ENCODE measurements around the gene SMARCA4.
"Not testable (repeated sequence)": the region's sequence is repeated elsewhere in the genome, so short reads cannot be mapped to it uniquely, and the experiment has no call there.

Gene SMARCA4

GRCh38 chr19:10928563-10929401 lies 32.0 kb upstream of the SMARCA4 start, which contains the start of the genes TIMM29 and YIPF2:
TIMM29 (plus strand) TSS chr19:10928811; CDS start chr19:10928823, 12 bp downstream.
YIPF2 (minus strand) TSS chr19:10928639; CDS start chr19:10928410, 229 bp downstream.
- DNase-seq (ENCODE audit: low spot score) = peak; percentile 96
- FAIRE-seq = peak; percentile 51

GRCh38 chr19:10929402-10929794 lies 31.4 kb upstream of the SMARCA4 start:
- FAIRE-seq (no peak), DNase-seq (ENCODE audit: low spot score) (no peak)

DNA sequence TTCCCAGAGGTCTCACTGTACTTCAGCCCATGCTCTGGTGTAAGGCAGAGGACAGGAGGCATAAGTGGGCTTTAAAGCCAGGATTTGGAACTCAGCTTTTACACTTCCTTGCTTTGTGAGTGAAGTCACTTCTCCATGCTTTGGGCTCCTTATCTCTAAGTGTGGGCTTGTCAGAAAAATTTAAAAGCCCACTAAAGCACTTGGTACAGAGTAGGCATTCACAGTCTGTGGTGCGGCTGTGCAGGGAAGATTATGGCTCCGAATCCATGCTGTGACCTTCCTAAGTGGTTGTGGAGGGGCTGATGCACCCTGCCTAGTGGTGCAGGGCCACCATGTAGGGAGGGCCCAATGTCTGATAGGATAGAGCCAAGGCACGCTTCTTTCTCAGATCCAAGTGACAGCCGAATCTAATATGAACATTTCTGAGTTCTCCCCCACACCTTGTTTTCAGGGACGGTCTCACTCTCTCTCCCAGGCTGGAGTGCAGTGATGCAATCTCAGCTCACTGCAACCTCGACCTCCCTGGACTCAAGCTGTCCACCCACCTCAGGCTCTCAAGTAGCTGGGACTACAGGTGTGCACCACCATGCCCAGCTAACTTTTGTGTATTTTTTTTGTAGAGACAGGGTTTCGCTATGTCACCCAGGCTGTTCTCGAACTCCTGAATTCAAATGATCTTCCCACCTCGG lies 25.3 kb upstream of the SMARCA4 start:
- FAIRE-seq = no peak
- no peak for DNase-seq (ENCODE audit: low spot score)

- FAIRE-seq (no peak), DNase-seq (ENCODE audit: low spot score) (peak; percentile 52)
Observed at GRCh38 chr19:10936661-10937084, 24.2 kb upstream of the SMARCA4 start.

- not testable (repeated sequence) for DNase-seq (ENCODE audit: low spot score); FAIRE-seq
Observed at GRCh38 chr19:10941649-10942048, 19.2 kb upstream of the SMARCA4 start.

DNA sequence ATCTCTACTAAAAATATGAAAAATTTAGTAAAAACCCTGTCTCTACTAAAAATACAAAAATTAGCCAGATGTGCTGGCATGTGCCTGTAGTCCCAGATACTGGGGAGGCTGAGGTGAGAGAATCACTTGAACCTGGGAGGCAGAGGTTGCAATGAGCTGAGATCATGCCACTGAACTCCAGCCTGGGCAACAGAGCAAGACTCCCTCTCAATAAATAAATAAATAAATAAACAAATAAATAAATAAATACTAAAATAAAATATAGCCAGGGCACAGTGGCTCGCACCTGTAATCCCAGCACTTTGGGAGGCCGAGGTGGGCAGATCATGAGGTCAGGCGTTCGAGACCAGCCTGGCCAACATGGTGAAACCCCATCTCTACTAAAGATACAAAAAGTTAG lies 17.4 kb upstream of the SMARCA4 start:
- DNase-seq (ENCODE audit: low spot score); FAIRE-seq: not testable (repeated sequence)

DNA sequence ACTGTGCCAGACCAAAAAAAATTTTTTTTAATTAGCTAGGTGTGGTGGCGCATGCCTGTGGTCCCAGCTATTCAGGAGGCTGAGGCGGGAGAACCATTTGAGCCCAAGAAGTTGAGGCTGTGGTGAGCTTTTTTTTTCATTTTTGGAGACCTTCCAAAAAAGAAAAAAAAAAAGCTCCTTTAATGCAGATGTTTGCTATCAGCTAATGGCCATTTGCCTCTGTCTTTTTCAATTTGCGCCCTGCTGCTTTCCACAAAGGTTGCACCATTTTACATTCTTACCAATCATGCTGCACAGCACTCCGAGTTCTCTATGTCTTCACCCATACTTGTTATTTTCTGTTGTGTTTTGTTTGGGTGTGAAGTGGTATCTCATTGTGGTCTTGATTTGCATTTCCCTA lies 15.6 kb upstream of the SMARCA4 start:
- FAIRE-seq (no peak), DNase-seq (ENCODE audit: low spot score) (no peak)

GRCh38 chr19:10946958-10947657 lies 13.7 kb upstream of the SMARCA4 start:
- no peak for FAIRE-seq
- DNase-seq (ENCODE audit: low spot score) = peak; percentile 28

- FAIRE-seq (no peak), DNase-seq (ENCODE audit: low spot score) (no peak)
Observed at GRCh38 chr19:10952809-10953208, 8.0 kb upstream of the SMARCA4 start.

GRCh38 chr19:10959277-10959968 lies 1.4 kb upstream of the SMARCA4 start:
- not testable (repeated sequence) for DNase-seq (ENCODE audit: low spot score); FAIRE-seq

GRCh38 chr19:10961073-10961860 lies 437 bp downstream of the SMARCA4 start:
- DNase-seq (ENCODE audit: low spot score) (no peak), FAIRE-seq (no peak)

GRCh38 chr19:10962863-10963262 lies 2.0 kb downstream of the SMARCA4 start:
- no peak for DNase-seq (ENCODE audit: low spot score)
- no peak for FAIRE-seq

- FAIRE-seq = no peak
- no peak for DNase-seq (ENCODE audit: low spot score)
Observed at GRCh38 chr19:10963865-10964264, 3.0 kb downstream of the SMARCA4 start.

DNA sequence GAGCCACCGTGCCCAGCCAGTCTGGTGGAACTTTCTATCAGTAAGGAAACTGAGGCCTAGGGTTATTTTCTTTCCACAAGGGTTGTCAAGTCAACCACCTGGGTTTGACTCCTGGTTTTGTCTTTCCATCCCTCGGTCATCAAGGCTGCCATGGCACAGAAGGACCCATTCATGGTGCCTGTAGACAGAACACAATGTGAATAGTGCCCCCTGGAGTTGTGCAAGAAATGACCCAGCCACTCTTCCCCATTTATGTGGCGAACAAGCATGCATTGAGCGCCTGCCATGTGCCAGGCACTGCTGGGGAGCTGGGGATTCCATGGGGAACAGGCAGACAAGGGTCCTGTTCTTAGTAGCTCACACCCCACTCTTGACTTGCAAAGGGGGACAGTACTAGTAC lies 4.1 kb downstream of the SMARCA4 start:
- DNase-seq (ENCODE audit: low spot score) (no peak), FAIRE-seq (no peak)

- no peak for FAIRE-seq
- no peak for DNase-seq (ENCODE audit: low spot score)
Observed at GRCh38 chr19:10965398-10965797, 4.6 kb downstream of the SMARCA4 start.

DNA sequence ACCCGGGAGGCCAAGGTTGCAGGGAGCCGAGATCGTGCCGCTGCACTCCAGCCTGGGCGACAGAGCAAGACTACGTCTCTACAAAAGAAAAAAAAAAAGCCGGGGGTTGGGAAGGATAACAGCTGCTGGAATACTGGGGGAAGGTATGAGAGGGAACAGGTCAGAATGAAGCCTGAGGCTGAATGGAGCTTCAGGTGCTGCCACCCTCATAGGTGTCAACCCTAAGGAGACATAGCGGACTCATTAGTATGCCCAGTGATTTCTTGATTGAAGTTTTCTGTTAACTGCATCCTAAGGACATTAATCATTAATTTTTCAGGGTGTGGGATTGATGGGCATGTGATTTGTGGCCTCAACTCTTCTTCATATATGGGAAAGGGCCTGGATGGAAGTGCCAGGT lies 6.0 kb downstream of the SMARCA4 start:
- no peak for FAIRE-seq
- no peak for DNase-seq (ENCODE audit: low spot score)

DNA sequence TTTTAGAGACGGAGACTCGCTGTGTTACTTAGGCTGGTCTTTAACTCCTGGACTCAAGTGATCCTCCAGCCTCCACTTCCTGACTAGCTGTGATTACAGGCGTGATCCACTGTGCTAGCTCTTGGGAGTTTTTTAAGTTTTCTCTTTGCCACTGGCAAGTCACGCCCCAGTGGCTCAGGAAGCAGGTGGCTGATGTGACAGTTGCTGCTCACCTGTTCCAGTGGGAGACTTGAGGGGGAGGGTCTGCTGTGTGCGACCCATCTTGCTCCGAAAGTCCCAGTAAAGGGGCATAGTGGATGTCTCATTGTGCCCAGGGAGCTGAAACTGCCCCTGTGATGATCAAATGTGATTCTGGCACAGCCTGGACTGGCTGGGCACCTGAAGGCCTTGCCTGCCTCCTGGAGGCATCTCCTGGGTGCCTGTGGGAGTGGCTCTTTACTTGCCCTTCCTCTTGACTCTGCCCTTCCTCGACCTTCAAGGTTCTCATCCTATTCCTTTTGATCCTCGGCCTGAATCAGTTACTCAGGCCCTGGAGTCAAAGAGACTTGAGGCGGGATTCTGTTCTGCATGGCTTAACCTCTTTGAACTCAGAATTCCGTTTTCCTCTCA lies 7.8 kb downstream of the SMARCA4 start:
- DNase-seq (ENCODE audit: low spot score) (peak; percentile 7), FAIRE-seq (no peak)

DNA sequence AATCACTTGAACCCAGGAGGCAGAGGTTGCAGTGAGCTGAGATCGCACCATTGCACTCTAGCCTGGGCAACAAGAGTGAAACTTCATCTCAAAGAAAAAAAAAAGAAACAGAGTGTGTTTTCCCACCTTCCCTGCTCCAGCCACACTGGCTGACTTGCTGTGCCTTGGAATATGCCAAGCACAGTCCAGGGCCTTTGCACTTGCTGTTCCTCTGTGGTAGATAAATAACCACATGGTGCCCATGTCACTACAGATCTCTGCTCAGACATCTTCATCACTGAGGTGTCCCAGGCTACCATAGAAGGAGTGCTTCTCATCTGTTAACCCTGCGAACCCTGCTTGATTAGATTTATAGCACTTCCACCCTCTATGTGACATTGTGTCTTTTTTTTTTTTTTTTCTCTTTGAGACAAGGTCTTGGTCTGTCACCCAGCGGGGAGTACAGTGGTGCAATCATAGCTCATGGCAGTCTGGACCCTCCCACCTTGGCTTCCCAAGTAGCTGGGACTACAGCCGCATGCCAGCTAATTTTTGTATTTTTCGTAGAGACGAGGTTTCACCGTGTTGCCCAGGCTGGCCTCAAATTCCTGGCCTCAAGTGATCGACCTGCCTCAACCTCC lies 10.4 kb downstream of the SMARCA4 start:
- no peak for DNase-seq (ENCODE audit: low spot score)
- FAIRE-seq = no peak

DNA sequence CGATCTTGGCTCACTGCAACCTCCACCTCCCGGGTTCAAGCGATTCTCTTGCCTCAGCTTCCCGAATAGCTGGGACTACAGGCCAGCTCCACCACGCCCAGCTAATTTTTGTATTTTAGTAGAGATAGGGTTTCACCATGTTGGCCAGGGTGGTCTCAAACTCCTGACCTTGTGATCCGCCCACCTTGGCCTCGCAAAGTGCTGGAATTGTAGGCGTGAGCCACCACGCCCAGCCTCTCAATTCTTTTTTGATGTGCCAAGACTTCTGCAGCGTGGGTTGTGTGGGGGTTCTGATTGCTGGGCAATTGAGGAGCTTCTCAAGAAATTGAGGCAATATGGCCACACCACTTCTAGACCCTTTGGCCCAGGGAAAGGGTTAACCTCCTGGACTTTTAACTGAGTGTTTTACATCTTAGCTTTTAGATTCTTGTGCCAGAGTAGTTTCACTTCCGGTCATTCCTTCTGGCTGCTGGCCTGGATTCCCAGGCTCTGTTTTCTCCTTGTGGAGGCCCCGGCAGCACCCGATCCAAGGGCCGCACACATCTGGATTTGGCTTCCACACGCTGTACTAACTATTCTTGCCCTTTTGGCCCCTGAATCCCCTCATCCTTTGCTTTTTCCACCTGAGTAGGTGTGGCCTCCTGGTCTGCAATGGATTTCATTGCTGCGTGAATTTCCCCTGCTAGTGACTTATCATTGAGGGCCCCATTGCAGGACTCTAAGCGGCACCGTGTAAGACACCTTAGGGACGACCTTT lies 14.7 kb downstream of the SMARCA4 start:
- no peak for FAIRE-seq
- DNase-seq (ENCODE audit: low spot score) = no peak

All from RCC 7860 (cell line).